GM12891 (cell line): ENCODE results near the gene ZFP36.

Experiments
- PAX5 ChIP-seq: IDR thresholded peaks from 2 replicates; pipeline ENCODE4 v1.6.1; 2011; ENCODE audit warnings: low read length, moderate library complexity, mild to moderate bottlenecking; ENCODE audit not compliant: insufficient read depth, severe bottlenecking
- POLR2A ChIP-seq: IDR thresholded peaks from 2 replicates; pipeline ENCODE4 v1.6.1; 2011; ENCODE audit warnings: low read depth, low read length, control low read depth
- POLR2AphosphoS5 ChIP-seq: IDR thresholded peaks from 2 replicates; pipeline ENCODE4 v1.6.1; 2011; ENCODE audit warnings: low read depth, low read length, control low read depth
- POU2F2 ChIP-seq: IDR thresholded peaks from 2 replicates; pipeline ENCODE4 v1.6.1; 2011; ENCODE audit warnings: low read depth, mild to moderate bottlenecking, control low read depth, low read length, moderate library complexity
- SPI1 ChIP-seq: IDR thresholded peaks from 2 replicates; pipeline ENCODE4 v1.6.1; 2011; ENCODE audit warnings: low read depth, low read length, control low read depth
- TAF1 ChIP-seq: IDR thresholded peaks from 2 replicates; pipeline ENCODE4 v1.6.1; 2011; ENCODE audit warnings: low read depth, low read length, control low read depth

DNA sequence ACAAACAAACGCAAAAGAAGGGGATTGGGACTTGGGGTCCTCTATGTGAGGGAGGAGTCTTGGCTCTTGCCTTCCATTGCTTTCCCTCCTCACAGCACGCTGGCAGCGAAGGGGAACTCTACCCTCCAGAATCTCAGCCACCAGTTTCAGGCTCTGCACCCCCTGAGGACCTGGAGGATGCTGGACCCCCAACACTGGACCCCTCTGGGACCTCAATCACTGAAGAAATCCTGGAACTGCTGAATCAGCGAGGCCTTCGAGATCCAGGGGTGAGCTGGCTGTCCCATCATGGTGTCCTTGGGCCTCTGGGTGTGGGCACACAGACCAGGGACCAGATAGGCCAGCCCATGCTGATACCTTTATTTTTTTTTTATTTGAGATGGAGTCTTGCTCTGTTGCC is 15.4 kb downstream of the ZFP36 start:
- TF ChIP-seq POLR2AphosphoS5 (no peak), POLR2A (no peak), PAX5 (no peak), SPI1 (no peak), POU2F2 (no peak), TAF1 (no peak)
